Stimulated activated effector memory CD8-positive, alpha-beta T cell treated with anti-CD3 and anti-CD28 coated beads, Interleukin-12 subunit alpha, Interleukin-12 subunit beta, amount 100 ng/mL, for 72 hours (primary cell): Measurements from ENCODE around the gene OR4C46.
"Not testable (repeated sequence)": the region's sequence is repeated elsewhere in the genome, so short reads cannot be mapped to it uniquely, and the experiment has no call there.

Experiments
- ATAC-seq: fragments of 150-1000 bp; cut with Tn5 transposase; 2 replicates; pipeline ENCODE4 v1.10.0; 2021
- DNase-seq, 2 donors: peaks; one replicate each; pipeline ENCODE4 v3.0.0; 2021 to 2022; ENCODE audit warnings: low spot score in 2 of 2
- H3K27ac Mint-ChIP-seq: one replicate; pipeline ENCODE4 v1.8.0; 2022; ENCODE audit warnings: mild to moderate bottlenecking, mixed read lengths
- H3K36me3 Mint-ChIP-seq: one replicate; pipeline ENCODE4 v1.8.0; 2022; ENCODE audit warnings: mild to moderate bottlenecking, mixed read lengths
- H3K4me1 Mint-ChIP-seq: one replicate; pipeline ENCODE4 v1.8.0; 2022; ENCODE audit warnings: mixed read lengths
- H3K4me3 Mint-ChIP-seq: one replicate; pipeline ENCODE4 v1.8.0; 2022; ENCODE audit warnings: mild to moderate bottlenecking, mixed read lengths
- H3K9me3 Mint-ChIP-seq: one replicate; pipeline ENCODE4 v1.8.0; 2022; ENCODE audit warnings: mixed read lengths

The OR4C46 gene

GRCh38 chr11:54603898-54604297 lies at the start of gene OR4C46:
TSS of gene OR4C46 (minus strand) at chr11:54603998. CDS start at chr11:54603998, 0 bp downstream.
- Mint-ChIP-seq H3K27ac (no peak within 1 kb of the TSS), H3K4me1 (no peaks in the 10 kb centered on the region), H3K9me3 (peaks cover 17% of the 10 kb centered on the region), H3K36me3 (no peaks in the 10 kb centered on the region), H3K4me3 (no peak within 1 kb of the TSS)
- DNase-seq (no peak), ATAC-seq (no peak)

GRCh38 chr11:54645606-54646005 lies 41.8 kb upstream of the OR4C46 start:
- not testable (repeated sequence) for ATAC-seq, H3K27ac Mint-ChIP-seq, DNase-seq, H3K9me3 Mint-ChIP-seq, H3K36me3 Mint-ChIP-seq, H3K4me1 Mint-ChIP-seq, H3K4me3 Mint-ChIP-seq

GRCh38 chr11:54561439-54561838 lies 42.4 kb downstream of the OR4C46 start:
- not testable (repeated sequence) for H3K4me3 Mint-ChIP-seq, ATAC-seq, DNase-seq, H3K4me1 Mint-ChIP-seq, H3K27ac Mint-ChIP-seq, H3K36me3 Mint-ChIP-seq
- H3K9me3 Mint-ChIP-seq = peaks cover 26% of the 10 kb centered on the region

GRCh38 chr11:54558919-54559318 lies 44.9 kb downstream of the OR4C46 start:
- H3K4me3 Mint-ChIP-seq = no peak overlapping the region
- no peak overlapping the region for H3K27ac Mint-ChIP-seq
- H3K4me1 Mint-ChIP-seq = no peaks in the 10 kb centered on the region
- DNase-seq (no peak), ATAC-seq (no peak)
- peaks cover 18% of the 10 kb centered on the region for H3K9me3 Mint-ChIP-seq
- H3K36me3 Mint-ChIP-seq = no peaks in the 10 kb centered on the region

- DNase-seq = no peak
- Mint-ChIP-seq H3K4me3 (no peak overlapping the region), H3K36me3 (no peaks in the 10 kb centered on the region), H3K9me3 (peaks cover 18% of the 10 kb centered on the region), H3K4me1 (no peaks in the 10 kb centered on the region), H3K27ac (no peak overlapping the region)
- no peak for ATAC-seq
These were observed 45.4 kb downstream of the OR4C46 start for GRCh38 chr11:54558407-54558806.
